Measurements from ENCODE around the gene EDN2.

EDN2 gene

GRCh38 chr1:41434306-41434705, 50.2 kb downstream of the EDN2 start:
- TF ChIP-seq EZH2phosphoT487 (IDR thresholded peaks at IDR 0.05; ENCODE audit: low read length) (no peak), EZH2 (optimal IDR thresholded peaks at IDR 0.05; ENCODE audit: low read depth, low read length) (no peak), CTCF (IDR thresholded peaks at IDR 0.05; ENCODE audit: low read length) (no peak)
- Histone ChIP-seq H4K20me1 (ENCODE audit: insufficient read depth, low read length) (no peaks in the 10 kb centered on the region), H3K4me2 (ENCODE audit: low read depth, low read length) (no peak overlapping the region), H3K79me2 (ENCODE audit: low read length) (no peaks in the 10 kb centered on the region), H3K9ac (ENCODE audit: low read length) (no peak overlapping the region), H3K9me3 (replicated peaks; ENCODE audit: insufficient read depth, low read length) (no peaks in the 10 kb centered on the region), H2AFZ (ENCODE audit: low read length) (no peak overlapping the region), H3F3A (ENCODE audit: insufficient read depth, low read length) (no peaks in the 10 kb centered on the region; the same call in 1 of the 2 replicates), H3K27ac (ENCODE audit: low read length) (no peak overlapping the region), H3K27me3 (replicated peaks; ENCODE audit: insufficient read depth, low read length) (peaks cover 6% of the 10 kb centered on the region; the same call in 1 of the 2 replicates), H3K4me1 (ENCODE audit: low read length) (peaks cover 16% of the 10 kb centered on the region; the same call in 1 of the 2 replicates), H3K9me2 (replicated peaks; ENCODE audit: insufficient read depth, low read length) (no peaks in the 10 kb centered on the region), H3K36me3 (replicated peaks; ENCODE audit: insufficient read depth, low read length) (no peaks in the 10 kb centered on the region), H3K4me3 (ENCODE audit: low read length) (no peak overlapping the region)
- DNase-seq, result no peak

GRCh38 chr1:41433501-41433900, 51.0 kb downstream of the EDN2 start:
- Histone ChIP-seq H3K4me2 (ENCODE audit: low read depth, low read length) (no peak overlapping the region), H3K79me2 (ENCODE audit: low read length) (no peaks in the 10 kb centered on the region), H2AFZ (ENCODE audit: low read length) (no peak overlapping the region), H3K9ac (ENCODE audit: low read length) (no peak overlapping the region), H3K4me1 (ENCODE audit: low read length) (peaks cover 16% of the 10 kb centered on the region; the same call in 1 of the 2 replicates), H4K20me1 (ENCODE audit: insufficient read depth, low read length) (no peaks in the 10 kb centered on the region), H3K9me2 (replicated peaks; ENCODE audit: insufficient read depth, low read length) (no peaks in the 10 kb centered on the region), H3F3A (ENCODE audit: insufficient read depth, low read length) (no peaks in the 10 kb centered on the region; the same call in 1 of the 2 replicates), H3K4me3 (ENCODE audit: low read length) (no peak overlapping the region), H3K36me3 (replicated peaks; ENCODE audit: insufficient read depth, low read length) (no peaks in the 10 kb centered on the region), H3K27ac (ENCODE audit: low read length) (no peak overlapping the region), H3K9me3 (replicated peaks; ENCODE audit: insufficient read depth, low read length) (no peaks in the 10 kb centered on the region), H3K27me3 (replicated peaks; ENCODE audit: insufficient read depth, low read length) (peaks cover 6% of the 10 kb centered on the region; the same call in 1 of the 2 replicates)
- no peak for DNase-seq
- TF ChIP-seq EZH2 (optimal IDR thresholded peaks at IDR 0.05; ENCODE audit: low read depth, low read length) (no peak), CTCF (IDR thresholded peaks at IDR 0.05; ENCODE audit: low read length) (no peak), EZH2phosphoT487 (IDR thresholded peaks at IDR 0.05; ENCODE audit: low read length) (no peak)

GRCh38 chr1:41432481-41433280, 51.8 kb downstream of the EDN2 start:
- H2AFZ ChIP-seq (ENCODE audit: low read length), result no peak overlapping the region

More at GRCh38 chr1:41432481-41433280, 51.8 kb downstream of the EDN2 start:
- no peaks in the 10 kb centered on the region for H3K36me3 ChIP-seq (replicated peaks; ENCODE audit: insufficient read depth, low read length)
- H3F3A ChIP-seq (ENCODE audit: insufficient read depth, low read length), result no peaks in the 10 kb centered on the region; the same call in 1 of the 2 replicates
- peaks cover 6% of the 10 kb centered on the region; the same call in 1 of the 2 replicates for H3K27me3 ChIP-seq (replicated peaks; ENCODE audit: insufficient read depth, low read length)
- peak; percentile 91 for TF ChIP-seq CTCF (IDR thresholded peaks at IDR 0.05; ENCODE audit: low read length)
- no peak for TF ChIP-seq EZH2phosphoT487 (IDR thresholded peaks at IDR 0.05; ENCODE audit: low read length)
- H3K9ac ChIP-seq (ENCODE audit: low read length), result no peak overlapping the region
- no peaks in the 10 kb centered on the region for H3K79me2 ChIP-seq (ENCODE audit: low read length)
- no peak overlapping the region for H3K4me3 ChIP-seq (ENCODE audit: low read length)
- H3K27ac ChIP-seq (ENCODE audit: low read length), result no peak overlapping the region
- no peak overlapping the region for H3K4me2 ChIP-seq (ENCODE audit: low read depth, low read length)
- peak; percentile 69 for DNase-seq
- no peaks in the 10 kb centered on the region for H4K20me1 ChIP-seq (ENCODE audit: insufficient read depth, low read length)
- H3K9me3 ChIP-seq (replicated peaks; ENCODE audit: insufficient read depth, low read length), result no peaks in the 10 kb centered on the region
- no peaks in the 10 kb centered on the region for H3K9me2 ChIP-seq (replicated peaks; ENCODE audit: insufficient read depth, low read length)
- H3K4me1 ChIP-seq (ENCODE audit: low read length), result peaks cover 16% of the 10 kb centered on the region; the same call in 1 of the 2 replicates
